ENCODE data around the gene PPIF.

The PPIF gene

GRCh38 chr10:79303631-79304478 is 43.4 kb upstream of the PPIF start:
- peak overlapping the region; percentile 32 for H3K27ac ChIP-seq
- ChIA-PET CTCF (no interaction called here), POLR2A (ENCODE audit: low non-redundant PET) (interaction anchor here (0.6 kb wide), 1 partner anchor 237 kb away, joined by 5 read pairs; no protein-coding TSS in a partner anchor)
- TF ChIP-seq CTCF (conservative IDR thresholded peaks at IDR 0.05; ENCODE audit: low read depth) = no peak
- no peak for DNase-seq (ENCODE audit: low spot score)

- DNase-seq (ENCODE audit: low spot score) = no peak
- TF ChIP-seq CTCF (conservative IDR thresholded peaks at IDR 0.05; ENCODE audit: low read depth) = no peak
- ChIA-PET POLR2A (ENCODE audit: low non-redundant PET) (no interaction called here), CTCF (no interaction called here)
- peak overlapping the region; percentile 32 for H3K27ac ChIP-seq
These were observed 42.7 kb upstream of the PPIF start for GRCh38 chr10:79304479-79305087.

- ChIA-PET POLR2A (ENCODE audit: low non-redundant PET) (no interaction called here), CTCF (no interaction called here)
- TF ChIP-seq CTCF (conservative IDR thresholded peaks at IDR 0.05; ENCODE audit: low read depth) = no peak
- no peak overlapping the region for H3K27ac ChIP-seq
- no peak for DNase-seq (ENCODE audit: low spot score)
These were observed 41.8 kb upstream of the PPIF start for GRCh38 chr10:79305515-79305914.

- POLR2A ChIA-PET (ENCODE audit: low non-redundant PET) = no interaction called here
- H3K27ac ChIP-seq = peak overlapping the region; percentile 44; the same call in 1 of the 2 replicates
- no peak for TF ChIP-seq CTCF (conservative IDR thresholded peaks at IDR 0.05; ENCODE audit: low read depth)
- DNase-seq (ENCODE audit: low spot score) = no peak
- CTCF ChIA-PET = no interaction called here
These were observed 41.3 kb upstream of the PPIF start for GRCh38 chr10:79305988-79306387.

- no peak for TF ChIP-seq CTCF (conservative IDR thresholded peaks at IDR 0.05; ENCODE audit: low read depth)
- H3K27ac ChIP-seq = peak overlapping the region; percentile 44
- DNase-seq (ENCODE audit: low spot score) = no peak
- ChIA-PET POLR2A (ENCODE audit: low non-redundant PET) (no interaction called here), CTCF (no interaction called here)
These were observed 40.5 kb upstream of the PPIF start for GRCh38 chr10:79306644-79307220.

- ChIA-PET POLR2A (ENCODE audit: low non-redundant PET) (no interaction called here), CTCF (no interaction called here)
- H3K27ac ChIP-seq = peak overlapping the region; percentile 44
- DNase-seq (ENCODE audit: low spot score) = no peak
- TF ChIP-seq CTCF (conservative IDR thresholded peaks at IDR 0.05; ENCODE audit: low read depth) = no peak
These were observed 39.3 kb upstream of the PPIF start for GRCh38 chr10:79308016-79308415.
